Endothelial cell of umbilical vein (primary cell): ENCODE results near the gene ZNRD2. TPM values are rescaled to one million over a fixed set of nuclear protein-coding genes. Genes with fewer than 3 reads are reported as not detected.

Experiments used
- BruUV-seq: library from RNA; stranded (reverse); fragments of 400-500 nt; replicated peaks from 2 replicates; lab custom pipeline; 2021; lab: Mats Ljungman, UMichigan
- CTCF ChIA-PET: fragments of 300-600, 350-600 bp; sonication (Branson Sonifier 250); formaldehyde crosslinking; loops from one replicate; lab custom pipeline; 2021; ENCODE audit warnings: antibody characterized with exemption, inconsistent platforms; lab: Charles Lee
- POLR2A ChIA-PET: fragments of 300-600, 350-600 bp; sonication (Branson Sonifier 250); formaldehyde crosslinking; loops from one replicate; lab custom pipeline; 2021; ENCODE audit warnings: antibody characterized with exemption, inconsistent platforms; lab: Charles Lee
- DNase-seq: peaks from one replicate; pipeline ENCODE4 v3.0.0-alpha.2; 2011; ENCODE audit warnings: low read depth, low spot score
- FAIRE-seq: peaks from 2 replicates; lab custom pipeline; 2011; peaks lifted over from hg19 to GRCh38; lab: Jason Lieb, UNC
- H2AFZ ChIP-seq: 2 replicates; pipeline ENCODE4 v1.6.0; 2012; ENCODE audit warnings: low read depth, low read length, control low read depth, inconsistent platforms
- H3K27ac ChIP-seq: 2 replicates; pipeline ENCODE4 v1.5.1; 2011; ENCODE audit warnings: low read depth, mild to moderate bottlenecking, control low read depth, low read length, moderate library complexity; ENCODE audit not compliant: insufficient read depth
- H3K27me3 ChIP-seq, 2 experiments: 2 replicates each; pipeline versions ENCODE4 v1.6.0 to v1.6.1; 2011; ENCODE audit warnings: low read length in 2 of 2, mixed read lengths in 1 of 2; ENCODE audit not compliant: control insufficient read depth in 2 of 2, insufficient read depth in 2 of 2
- H3K36me3 ChIP-seq, 2 experiments: 2 replicates in 1 of 2; 3 replicates in 1 of 2; pipeline ENCODE4 v1.5.1; 2011; ENCODE audit warnings: low read length in 2 of 2, mild to moderate bottlenecking in 1 of 2, moderate library complexity in 1 of 2; ENCODE audit not compliant: control insufficient read depth in 2 of 2, insufficient read depth in 2 of 2; ENCODE audit errors: extremely low read depth in 1 of 2
- H3K4me1 ChIP-seq: 3 replicates; pipeline ENCODE4 v1.5.1; 2011; ENCODE audit warnings: mild to moderate bottlenecking, low read length; ENCODE audit not compliant: control insufficient read depth, insufficient read depth; ENCODE audit errors: extremely low read depth
- H3K4me2 ChIP-seq: 2 replicates; pipeline ENCODE4 v1.6.1; 2011; ENCODE audit warnings: low read length, control low read depth, mixed read lengths; ENCODE audit not compliant: insufficient read depth
- H3K4me3 ChIP-seq, 3 experiments: fragments of 200-600 bp in 1 of 3; sonication (generic), shearing (Covaris generic) in 1 of 3; replicated peaks in 1 of 3; 2 replicates each; pipeline ENCODE4 v1.5.1; 2011 to 2016; ENCODE audit warnings: control low read depth in 3 of 3, low read length in 3 of 3, mild to moderate bottlenecking in 2 of 3, inconsistent platforms in 1 of 3, low read depth in 1 of 3, moderate library complexity in 1 of 3; ENCODE audit not compliant: insufficient read depth in 1 of 3
- H3K79me2 ChIP-seq: 2 replicates; pipeline ENCODE4 v1.6.0; 2012; ENCODE audit warnings: low read length, inconsistent platforms; ENCODE audit not compliant: control insufficient read depth, insufficient read depth
- H3K9ac ChIP-seq: replicated peaks from 2 replicates; pipeline ENCODE3; 2011; ENCODE audit warnings: low read length, control low read depth; ENCODE audit not compliant: insufficient read depth; ENCODE audit errors: extremely low read depth
- H3K9me1 ChIP-seq: replicated peaks from 3 replicates; pipeline ENCODE4 v1.6.0; 2011; ENCODE audit warnings: mild to moderate bottlenecking, low read length; ENCODE audit not compliant: control insufficient read depth, insufficient read depth; ENCODE audit errors: extremely low read depth
- H3K9me3 ChIP-seq: replicated peaks from 2 replicates; pipeline ENCODE4 v1.5.1; 2012; ENCODE audit warnings: low read length, inconsistent platforms; ENCODE audit not compliant: control insufficient read depth, insufficient read depth
- H4K20me1 ChIP-seq: replicated peaks from 2 replicates; pipeline ENCODE3; 2011; ENCODE audit warnings: mild to moderate bottlenecking, low read length; ENCODE audit not compliant: control insufficient read depth, insufficient read depth; ENCODE audit errors: extremely low read depth
- EZH2 ChIP-seq: IDR thresholded peaks from 2 replicates; pipeline ENCODE4 v1.6.1; 2012; ENCODE audit warnings: borderline replicate concordance, low read depth, mild to moderate bottlenecking, moderate library complexity, low read length, inconsistent platforms; ENCODE audit not compliant: severe bottlenecking
- FOS ChIP-seq: IDR thresholded peaks from 2 replicates; pipeline ENCODE4 v1.6.1; 2011; ENCODE audit warnings: mild to moderate bottlenecking, low read length, moderate library complexity, borderline replicate concordance; ENCODE audit not compliant: insufficient read depth
- GATA2 ChIP-seq: IDR thresholded peaks from 2 replicates; pipeline ENCODE4 v1.7.0; 2011; ENCODE audit warnings: low read depth, mild to moderate bottlenecking, moderate library complexity, mixed read lengths, low read length; ENCODE audit not compliant: insufficient read length, insufficient read depth
- JUN ChIP-seq: IDR thresholded peaks from 2 replicates; pipeline ENCODE4 v1.6.1; 2011; ENCODE audit warnings: borderline replicate concordance, low read depth; ENCODE audit not compliant: insufficient read length, insufficient read depth
- MYC ChIP-seq: IDR thresholded peaks from one replicate; pipeline ENCODE4 v1.6.1; 2011; ENCODE audit warnings: mild to moderate bottlenecking, low read depth, low read length
- POLR2A ChIP-seq: IDR thresholded peaks from 2 replicates; pipeline ENCODE4 v1.6.1; 2012; ENCODE audit warnings: low read depth, mild to moderate bottlenecking, control low read depth, low read length
- POLR2AphosphoS5 ChIP-seq: IDR thresholded peaks from 2 replicates; pipeline ENCODE4 v1.6.1; 2012; ENCODE audit warnings: low read depth, mild to moderate bottlenecking, control low read depth, low read length, moderate library complexity; ENCODE audit not compliant: insufficient read depth
- dilution Hi-C: fragments of 300-500 bp; cut with MboI; formaldehyde crosslinking; loops from one replicate; pipeline ENCODE4 v1.15.0; 2019; ENCODE audit warnings: low sequenced_read_pairs; ENCODE audit not compliant: extremely low pct_ligation_motif_present
- intact Hi-C: fragments of 100-400 bp; cut with micrococcal nuclease; formaldehyde crosslinking; loops from one replicate; pipeline ENCODE4 v1.10.0; 2022
- polyA plus RNA-seq, 4 experiments: library from polyadenylated mRNA; depleted of rRNA in 3 of 4; stranded (reverse) in 3 of 4; unstranded in 1 of 4; fragments of >200 nt; gene quantifications; 2 replicates each; pipeline versions ENCODE4 v1.2.1 to v1.2.3, GENCODE V29; 2011 to 2012; ENCODE audit warnings: missing spikeins in 1 of 4
- total RNA-seq: library from RNA; stranded (reverse); gene quantifications from 2 replicates; pipeline ENCODE4 v1.2.3, GENCODE V29; 2021
- TF ChIP-seq, protein P1 (sequence below): IDR thresholded peaks from 2 replicates; pipeline ENCODE4 v1.6.1; 2011; ENCODE audit not compliant: insufficient read depth, insufficient read length
- TF ChIP-seq, protein P2 (sequence below), 2 donors: IDR thresholded peaks; 1 replicate in 1 of 2; 2 replicates in 1 of 2; pipeline ENCODE4 v1.5.1; 2011; ENCODE audit warnings: low read length in 2 of 2, mild to moderate bottlenecking in 2 of 2, moderate library complexity in 2 of 2, control low read depth in 1 of 2, inconsistent platforms in 1 of 2, low read depth in 1 of 2; ENCODE audit not compliant: insufficient read depth in 1 of 2; ENCODE audit errors: extremely low read depth in 1 of 2

Gene ZNRD2
- total and polyA plus RNA-seq, 2 donors (not counting 3 experiments of a cell fraction or from before 2014, with no cell fraction given), result 40.8 to 96.7 TPM

DNA sequence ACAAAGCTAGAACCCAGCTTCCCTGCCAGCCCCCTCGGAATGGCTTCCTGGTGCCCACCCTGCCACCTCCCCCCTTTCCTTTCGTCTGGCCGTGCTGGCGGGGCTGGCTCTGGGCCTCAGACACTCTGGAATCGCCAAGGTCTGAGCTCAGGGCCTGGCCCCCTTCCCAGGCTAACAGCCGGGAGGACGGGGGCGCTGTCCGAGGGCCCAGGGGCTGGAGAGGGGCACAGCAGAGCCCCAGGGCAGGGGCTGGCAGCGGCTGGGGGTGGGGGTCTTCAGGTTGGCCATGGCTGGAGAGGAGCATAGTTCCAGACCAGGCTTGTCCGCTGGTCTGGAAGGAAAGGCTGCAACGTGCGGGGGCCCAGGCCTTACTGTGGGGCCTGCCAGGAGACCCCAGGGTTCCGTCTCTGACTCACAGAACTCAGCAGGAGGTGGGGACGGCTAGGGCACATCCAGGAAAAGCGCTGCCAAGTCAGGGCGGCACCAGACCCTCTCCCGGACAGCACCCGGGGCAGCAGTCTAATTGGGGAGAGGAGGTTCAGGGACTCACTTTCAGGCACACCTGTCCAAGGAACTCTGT, 11.3 kb upstream of the ZNRD2 start:
- dilution Hi-C loops (no loop called here), intact Hi-C loops (loop anchor here (1.0 kb wide), 1 partner anchor 15 kb away; no protein-coding TSS in a partner anchor)
- Histone ChIP-seq H3K4me1 (peaks cover 60% of the 10 kb centered on the region), H3K9me3 (no peaks in the 10 kb centered on the region), H2AFZ (no peak overlapping the region), H3K36me3 (no peaks in the 10 kb centered on the region), H3K9ac (peak overlapping the region; percentile 61), H3K4me2 (peak overlapping the region; percentile 22), H4K20me1 (no peaks in the 10 kb centered on the region), H3K4me3 (no peak overlapping the region), H3K27ac (peak overlapping the region; percentile 78), H3K79me2 (peaks cover 22% of the 10 kb centered on the region), H3K9me1 (no peaks in the 10 kb centered on the region), H3K27me3 (no peaks in the 10 kb centered on the region)
- TF ChIP-seq GATA2 (no peak), FOS (no peak), POLR2AphosphoS5 (no peak), JUN (no peak), MYC (no peak), EZH2 (no peak), POLR2A (no peak)
- TF ChIP-seq, protein P1, sequence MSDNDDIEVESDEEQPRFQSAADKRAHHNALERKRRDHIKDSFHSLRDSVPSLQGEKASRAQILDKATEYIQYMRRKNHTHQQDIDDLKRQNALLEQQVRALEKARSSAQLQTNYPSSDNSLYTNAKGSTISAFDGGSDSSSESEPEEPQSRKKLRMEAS, result no peak
- TF ChIP-seq, protein P2, sequence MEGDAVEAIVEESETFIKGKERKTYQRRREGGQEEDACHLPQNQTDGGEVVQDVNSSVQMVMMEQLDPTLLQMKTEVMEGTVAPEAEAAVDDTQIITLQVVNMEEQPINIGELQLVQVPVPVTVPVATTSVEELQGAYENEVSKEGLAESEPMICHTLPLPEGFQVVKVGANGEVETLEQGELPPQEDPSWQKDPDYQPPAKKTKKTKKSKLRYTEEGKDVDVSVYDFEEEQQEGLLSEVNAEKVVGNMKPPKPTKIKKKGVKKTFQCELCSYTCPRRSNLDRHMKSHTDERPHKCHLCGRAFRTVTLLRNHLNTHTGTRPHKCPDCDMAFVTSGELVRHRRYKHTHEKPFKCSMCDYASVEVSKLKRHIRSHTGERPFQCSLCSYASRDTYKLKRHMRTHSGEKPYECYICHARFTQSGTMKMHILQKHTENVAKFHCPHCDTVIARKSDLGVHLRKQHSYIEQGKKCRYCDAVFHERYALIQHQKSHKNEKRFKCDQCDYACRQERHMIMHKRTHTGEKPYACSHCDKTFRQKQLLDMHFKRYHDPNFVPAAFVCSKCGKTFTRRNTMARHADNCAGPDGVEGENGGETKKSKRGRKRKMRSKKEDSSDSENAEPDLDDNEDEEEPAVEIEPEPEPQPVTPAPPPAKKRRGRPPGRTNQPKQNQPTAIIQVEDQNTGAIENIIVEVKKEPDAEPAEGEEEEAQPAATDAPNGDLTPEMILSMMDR (IDR thresholded peaks at IDR 0.05; ENCODE audit: extremely low read depth in 1 of 2, insufficient read depth in 1 of 2, low read depth in 1 of 2, low read length in 2 of 2), result no peak
- DNase-seq, result no peak
- no peak for FAIRE-seq
- POLR2A ChIA-PET, result interaction anchor here (1.3 kb wide), 1 partner anchor 19 kb away, joined by 3 read pairs; no protein-coding TSS in a partner anchor
- CTCF ChIA-PET, result interaction anchor here (0.7 to 4.3 kb wide), 6 partner anchors 10 to 35 kb away, joined by 3 to 54 read pairs (median 14); partner anchors contain the start of genes FAM89B and ZNRD2
- no TSS peak for BruUV-seq
